Measurements from ENCODE around the gene ST6GALNAC5. TPM values are rescaled to one million over a fixed set of nuclear protein-coding genes. Genes with fewer than 3 reads are reported as not detected.

Gene ST6GALNAC5
- polyA plus RNA-seq, 3 donors = not detected

DNA sequence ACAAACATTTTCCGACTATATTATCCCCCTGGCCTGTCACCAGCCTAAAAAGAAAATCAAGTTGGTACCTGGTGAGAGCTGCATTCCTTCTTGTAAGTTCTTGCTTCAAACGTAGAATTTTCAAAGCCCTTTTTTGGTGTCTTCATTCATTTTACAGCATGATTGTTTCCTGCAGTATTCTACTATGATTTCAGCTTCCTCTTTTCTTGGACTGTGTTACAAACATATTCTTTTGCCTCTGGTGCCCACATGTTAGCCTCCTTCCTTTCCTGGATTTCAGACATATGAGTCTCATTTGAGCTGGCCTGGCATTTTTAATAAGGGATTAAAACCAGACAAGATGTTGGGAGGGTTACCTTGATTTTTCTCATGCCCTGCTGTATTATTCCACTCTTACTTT, 209.5 kb downstream of the ST6GALNAC5 start:
- no peaks in the 10 kb centered on the region for H3K36me3 Mint-ChIP-seq
- intact Hi-C loops (cut with micrococcal nuclease) = no loop called here
- H3K4me3 Mint-ChIP-seq = no peak overlapping the region
- H3K36me3 ChIP-seq (replicated peaks in 1 of 2; ENCODE audit: control insufficient read depth in 1 of 2, insufficient read depth in 2 of 2, low read length in 2 of 2) = no peaks in the 10 kb centered on the region
- H3K4me1 Mint-ChIP-seq = no peaks in the 10 kb centered on the region
- H3K27ac ChIP-seq (ENCODE audit: low read depth in 1 of 2, low read length in 2 of 2) = no peak overlapping the region
- H3K79me2 ChIP-seq (ENCODE audit: insufficient read depth, low read length) = no peaks in the 10 kb centered on the region
- no peak overlapping the region for H3K4me2 ChIP-seq (replicated peaks; ENCODE audit: extremely low read depth, low read length, poor library complexity, severe bottlenecking)
- H3K9ac ChIP-seq (ENCODE audit: insufficient read depth, low read length, poor library complexity, severe bottlenecking) = no peak overlapping the region
- no peak overlapping the region for H3K4me3 ChIP-seq (replicated peaks in 1 of 3; ENCODE audit: low read depth in 2 of 3, low read length in 3 of 3)
- H3K9me3 Mint-ChIP-seq = peaks cover 0 to 5% (median 0%) of the 10 kb centered on the region in 7 donors
- no peaks in the 10 kb centered on the region for H3K27me3 ChIP-seq (ENCODE audit: control insufficient read depth in 2 of 2, insufficient read depth in 2 of 2, low read length in 2 of 2)
- DNase-seq = no peak
- 42% methylated on average over 2 of the region's 2 CpGs for WGBS (ENCODE audit: insufficient coverage)
- H3K9me3 ChIP-seq (replicated peaks in 1 of 2; ENCODE audit: control insufficient read depth in 1 of 2, insufficient read depth in 1 of 2, low read length in 2 of 2) = no peaks in the 10 kb centered on the region
- TF ChIP-seq, protein P1, sequence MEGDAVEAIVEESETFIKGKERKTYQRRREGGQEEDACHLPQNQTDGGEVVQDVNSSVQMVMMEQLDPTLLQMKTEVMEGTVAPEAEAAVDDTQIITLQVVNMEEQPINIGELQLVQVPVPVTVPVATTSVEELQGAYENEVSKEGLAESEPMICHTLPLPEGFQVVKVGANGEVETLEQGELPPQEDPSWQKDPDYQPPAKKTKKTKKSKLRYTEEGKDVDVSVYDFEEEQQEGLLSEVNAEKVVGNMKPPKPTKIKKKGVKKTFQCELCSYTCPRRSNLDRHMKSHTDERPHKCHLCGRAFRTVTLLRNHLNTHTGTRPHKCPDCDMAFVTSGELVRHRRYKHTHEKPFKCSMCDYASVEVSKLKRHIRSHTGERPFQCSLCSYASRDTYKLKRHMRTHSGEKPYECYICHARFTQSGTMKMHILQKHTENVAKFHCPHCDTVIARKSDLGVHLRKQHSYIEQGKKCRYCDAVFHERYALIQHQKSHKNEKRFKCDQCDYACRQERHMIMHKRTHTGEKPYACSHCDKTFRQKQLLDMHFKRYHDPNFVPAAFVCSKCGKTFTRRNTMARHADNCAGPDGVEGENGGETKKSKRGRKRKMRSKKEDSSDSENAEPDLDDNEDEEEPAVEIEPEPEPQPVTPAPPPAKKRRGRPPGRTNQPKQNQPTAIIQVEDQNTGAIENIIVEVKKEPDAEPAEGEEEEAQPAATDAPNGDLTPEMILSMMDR (IDR thresholded peaks at IDR 0.05) = no peak
- no peak overlapping the region for H3K27ac Mint-ChIP-seq
- peaks cover 2 to 5% (median 2%) of the 10 kb centered on the region in 3 donors for H3K27me3 Mint-ChIP-seq (ENCODE audit: low read depth in 3 of 3)
- no peak overlapping the region for H2AFZ ChIP-seq (ENCODE audit: insufficient read depth, low read depth, low read length, poor library complexity, severe bottlenecking)
- H4K20me1 ChIP-seq (ENCODE audit: insufficient read depth, low read length) = no peaks in the 10 kb centered on the region
- no peaks in the 10 kb centered on the region for H3K4me1 ChIP-seq (ENCODE audit: control insufficient read depth in 1 of 2, insufficient read depth in 2 of 2, low read length in 2 of 2)

DNA sequence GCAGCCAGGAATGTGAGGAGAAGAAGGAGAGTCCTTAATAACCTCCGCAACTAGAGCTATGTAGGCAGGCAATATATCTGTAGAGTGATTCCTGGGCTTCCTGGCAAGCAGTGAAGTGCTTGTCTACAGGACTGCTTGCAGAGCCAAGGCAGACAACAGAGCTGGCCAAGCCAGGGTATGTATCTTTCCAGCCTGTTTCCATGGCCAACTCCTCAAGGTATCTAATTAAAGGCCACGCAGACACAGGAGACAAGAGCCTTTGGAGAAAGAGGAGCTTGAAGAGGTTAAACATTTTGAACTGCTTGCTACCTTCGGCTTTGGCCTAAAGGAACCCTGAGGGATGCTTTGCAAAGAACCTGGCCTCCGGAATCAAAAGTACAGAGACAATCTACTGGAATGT, 214.6 kb downstream of the ST6GALNAC5 start:
- Histone ChIP-seq H3K27ac (ENCODE audit: low read depth in 1 of 2, low read length in 2 of 2) (no peak overlapping the region), H3K9me3 (replicated peaks in 1 of 2; ENCODE audit: control insufficient read depth in 1 of 2, insufficient read depth in 1 of 2, low read length in 2 of 2) (no peaks in the 10 kb centered on the region), H3K9ac (ENCODE audit: insufficient read depth, low read length, poor library complexity, severe bottlenecking) (no peak overlapping the region), H3K4me3 (replicated peaks in 1 of 3; ENCODE audit: low read depth in 2 of 3, low read length in 3 of 3) (no peak overlapping the region), H3K36me3 (replicated peaks in 1 of 2; ENCODE audit: control insufficient read depth in 1 of 2, insufficient read depth in 2 of 2, low read length in 2 of 2) (no peaks in the 10 kb centered on the region), H4K20me1 (ENCODE audit: insufficient read depth, low read length) (no peaks in the 10 kb centered on the region), H3K4me2 (replicated peaks; ENCODE audit: extremely low read depth, low read length, poor library complexity, severe bottlenecking) (no peak overlapping the region), H3K4me1 (ENCODE audit: control insufficient read depth in 1 of 2, insufficient read depth in 2 of 2, low read length in 2 of 2) (no peaks in the 10 kb centered on the region), H2AFZ (ENCODE audit: insufficient read depth, low read depth, low read length, poor library complexity, severe bottlenecking) (no peak overlapping the region), H3K27me3 (ENCODE audit: control insufficient read depth in 2 of 2, insufficient read depth in 2 of 2, low read length in 2 of 2) (no peaks in the 10 kb centered on the region), H3K79me2 (ENCODE audit: insufficient read depth, low read length) (no peaks in the 10 kb centered on the region)
- 67% methylated on average over 1 of the region's 4 CpGs for WGBS (ENCODE audit: insufficient coverage)
- Mint-ChIP-seq H3K27ac (no peak overlapping the region), H3K4me3 (no peak overlapping the region), H3K4me1 (no peaks in the 10 kb centered on the region), H3K9me3 (peaks cover 0 to 5% (median 0%) of the 10 kb centered on the region in 7 donors), H3K27me3 (ENCODE audit: low read depth in 3 of 3) (peaks cover 0 to 5% (median 4%) of the 10 kb centered on the region in 3 donors), H3K36me3 (peaks cover 2% of the 10 kb centered on the region in 2 donors)
- no peak for DNase-seq
- intact Hi-C loops (cut with micrococcal nuclease) = no loop called here
- TF ChIP-seq, protein P1 (IDR thresholded peaks at IDR 0.05) = no peak
